Measurements from ENCODE around the gene RPL13A.

- TF ChIP-seq ZNF274 (IDR thresholded peaks at IDR 0.05; ENCODE audit: low read depth, low read length) (no peak), YY1 (IDR thresholded peaks at IDR 0.05; ENCODE audit: insufficient read depth, insufficient read length) (no peak), SUZ12 (IDR thresholded peaks at IDR 0.05; ENCODE audit: extremely low read depth, insufficient read depth, insufficient read length) (no peak)
These were observed 3.0 kb downstream of the RPL13A start for GRCh38 chr19:49490287-49491029.

All from NT2/D1 (cell line).